DND-41 (cell line): Measurements from ENCODE around the gene PEPD.

Experiments used
- ATAC-seq: fragments of 200-7000 bp; cut with Tn5 transposase; 3 replicates; pipeline ENCODE4 v1.9.1; 2021; ENCODE audit warnings: low read depth; ENCODE audit not compliant: insufficient read depth
- DNase-seq: peaks from one replicate; pipeline ENCODE4 v3.0.0-alpha.2; 2020
- H2AFZ ChIP-seq: 2 replicates; pipeline ENCODE4 v1.6.0; 2012; ENCODE audit warnings: low read depth, low read length
- H3K27ac ChIP-seq: 2 replicates; pipeline ENCODE4 v1.5.1; 2012; ENCODE audit warnings: low read length, inconsistent platforms
- H3K27me3 ChIP-seq: fragments of 200-600 bp; sonication (generic); 2 replicates; pipeline ENCODE4 v1.6.0; 2012; ENCODE audit warnings: low read length, mild to moderate bottlenecking, inconsistent platforms; ENCODE audit not compliant: insufficient read depth, poor library complexity
- H3K36me3 ChIP-seq: 2 replicates; pipeline ENCODE4 v1.5.1; 2012; ENCODE audit warnings: low read length, inconsistent platforms; ENCODE audit not compliant: insufficient read depth
- H3K4me1 ChIP-seq: 2 replicates; pipeline ENCODE4 v1.5.1; 2012; ENCODE audit warnings: mild to moderate bottlenecking, low read length; ENCODE audit not compliant: insufficient read depth
- H3K4me2 ChIP-seq: 2 replicates; pipeline ENCODE4 v1.6.0; 2012; ENCODE audit warnings: mild to moderate bottlenecking, moderate library complexity, low read length, inconsistent platforms; ENCODE audit not compliant: insufficient read depth
- H3K4me3 ChIP-seq, 2 experiments: fragments of 200-600 bp in 1 of 2; shearing (Covaris generic) in 1 of 2; 2 replicates each; pipeline ENCODE4 v1.5.1; 2012 to 2016; ENCODE audit warnings: inconsistent platforms in 2 of 2, low read length in 2 of 2, mild to moderate bottlenecking in 2 of 2, low read depth in 1 of 2, moderate library complexity in 1 of 2
- H3K79me2 ChIP-seq: 2 replicates; pipeline ENCODE4 v1.6.0; 2012; ENCODE audit warnings: low read length, inconsistent platforms; ENCODE audit not compliant: insufficient read depth
- H3K9ac ChIP-seq: 2 replicates; pipeline ENCODE4 v1.6.0; 2012; ENCODE audit warnings: low read depth, mild to moderate bottlenecking, inconsistent platforms, low read length, moderate library complexity
- H3K9me3 ChIP-seq: 2 replicates; pipeline ENCODE4 v1.5.1; 2012; ENCODE audit warnings: low read length, moderate library complexity, mild to moderate bottlenecking, inconsistent platforms; ENCODE audit not compliant: insufficient read depth, severe bottlenecking
- H4K20me1 ChIP-seq: 2 replicates; pipeline ENCODE4 v1.6.0; 2012; ENCODE audit warnings: low read length; ENCODE audit not compliant: insufficient read depth
- EZH2 ChIP-seq: IDR thresholded peaks from 3 replicates; pipeline ENCODE4 v1.6.1; 2012; ENCODE audit warnings: borderline replicate concordance, low read depth, mild to moderate bottlenecking, moderate library complexity, low read length, inconsistent platforms; ENCODE audit not compliant: severe bottlenecking
- TF ChIP-seq, protein P1 (sequence below): IDR thresholded peaks from 2 replicates; pipeline ENCODE4 v1.5.1; 2012; ENCODE audit warnings: borderline replicate concordance, low read length, moderate library complexity, mild to moderate bottlenecking; ENCODE audit not compliant: poor library complexity, severe bottlenecking; ENCODE audit errors: extremely low read depth

The PEPD gene

DNA sequence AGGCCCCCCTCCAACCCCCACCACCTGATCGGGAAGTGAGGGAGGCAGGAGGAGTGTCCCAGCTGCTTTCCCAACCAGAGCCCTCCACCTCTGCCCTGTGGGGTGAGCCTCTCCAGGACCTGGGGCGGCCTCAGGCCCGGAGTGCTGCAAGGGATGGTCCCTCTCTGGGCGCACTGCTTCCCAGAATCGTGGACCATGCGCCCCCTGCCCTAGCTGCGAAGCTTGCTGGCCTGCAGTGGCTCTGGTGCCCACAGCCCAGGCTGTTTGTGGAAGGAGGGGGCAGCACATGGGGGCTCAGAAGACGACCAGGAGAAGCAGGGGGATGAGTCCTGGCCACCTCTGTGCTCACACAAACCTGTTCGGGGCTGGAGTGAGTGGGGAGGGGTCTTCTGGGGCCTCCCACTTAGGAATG, 114.4 kb downstream of the PEPD start:
- H3K4me1 ChIP-seq, result no peaks in the 10 kb centered on the region
- H3K27me3 ChIP-seq, result no peaks in the 10 kb centered on the region
- no peak overlapping the region for H2AFZ ChIP-seq
- peaks cover 6% of the 10 kb centered on the region for H4K20me1 ChIP-seq
- ATAC-seq, result no peak; the same call in 2 of the 3 replicates
- H3K79me2 ChIP-seq, result no peaks in the 10 kb centered on the region
- no peak overlapping the region for H3K9ac ChIP-seq
- no peak for DNase-seq
- no peak overlapping the region for H3K4me2 ChIP-seq
- no peak for TF ChIP-seq EZH2
- TF ChIP-seq, protein P1, sequence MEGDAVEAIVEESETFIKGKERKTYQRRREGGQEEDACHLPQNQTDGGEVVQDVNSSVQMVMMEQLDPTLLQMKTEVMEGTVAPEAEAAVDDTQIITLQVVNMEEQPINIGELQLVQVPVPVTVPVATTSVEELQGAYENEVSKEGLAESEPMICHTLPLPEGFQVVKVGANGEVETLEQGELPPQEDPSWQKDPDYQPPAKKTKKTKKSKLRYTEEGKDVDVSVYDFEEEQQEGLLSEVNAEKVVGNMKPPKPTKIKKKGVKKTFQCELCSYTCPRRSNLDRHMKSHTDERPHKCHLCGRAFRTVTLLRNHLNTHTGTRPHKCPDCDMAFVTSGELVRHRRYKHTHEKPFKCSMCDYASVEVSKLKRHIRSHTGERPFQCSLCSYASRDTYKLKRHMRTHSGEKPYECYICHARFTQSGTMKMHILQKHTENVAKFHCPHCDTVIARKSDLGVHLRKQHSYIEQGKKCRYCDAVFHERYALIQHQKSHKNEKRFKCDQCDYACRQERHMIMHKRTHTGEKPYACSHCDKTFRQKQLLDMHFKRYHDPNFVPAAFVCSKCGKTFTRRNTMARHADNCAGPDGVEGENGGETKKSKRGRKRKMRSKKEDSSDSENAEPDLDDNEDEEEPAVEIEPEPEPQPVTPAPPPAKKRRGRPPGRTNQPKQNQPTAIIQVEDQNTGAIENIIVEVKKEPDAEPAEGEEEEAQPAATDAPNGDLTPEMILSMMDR, result no peak
- no peaks in the 10 kb centered on the region for H3K9me3 ChIP-seq
- H3K36me3 ChIP-seq, result no peaks in the 10 kb centered on the region
- no peak overlapping the region for H3K4me3 ChIP-seq
- H3K27ac ChIP-seq, result no peak overlapping the region

DNA sequence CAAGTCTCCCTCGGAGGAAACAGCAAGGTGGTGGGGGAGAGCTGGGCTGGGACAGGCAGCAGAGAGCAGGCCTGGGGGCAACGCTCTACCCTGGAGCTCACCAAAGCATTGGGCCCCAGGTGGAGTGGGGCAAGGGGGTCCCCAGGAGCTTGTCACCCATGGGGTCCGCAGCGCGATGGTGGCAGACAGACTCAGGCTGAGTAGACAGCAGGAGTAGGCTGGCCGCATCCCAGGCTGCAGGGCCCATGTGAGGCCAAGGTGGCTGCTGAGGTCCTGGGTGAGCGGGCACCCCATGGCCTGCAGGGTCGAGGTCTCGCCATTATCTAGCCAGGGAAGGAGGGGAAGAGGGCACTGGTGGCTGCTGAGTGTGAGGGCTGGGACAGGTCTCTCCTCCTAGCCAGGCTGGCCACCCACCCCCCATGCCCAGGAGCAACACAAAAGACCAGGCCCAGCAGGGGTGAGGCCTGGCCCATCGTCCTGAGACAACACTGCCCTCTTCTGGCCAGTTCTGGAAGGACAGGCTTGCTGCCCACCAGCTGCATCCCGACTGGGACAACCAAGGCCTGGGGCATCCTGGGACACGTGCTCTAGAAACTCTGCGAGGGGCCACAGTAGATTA, 115.0 kb downstream of the PEPD start:
- H3K4me2 ChIP-seq, result no peak overlapping the region
- H3K9ac ChIP-seq, result no peak overlapping the region
- H3K27me3 ChIP-seq, result no peaks in the 10 kb centered on the region
- DNase-seq (peak; percentile 75), ATAC-seq (peak; percentile 87)
- peaks cover 9% of the 10 kb centered on the region for H4K20me1 ChIP-seq
- H3K4me1 ChIP-seq, result no peaks in the 10 kb centered on the region
- H3K9me3 ChIP-seq, result no peaks in the 10 kb centered on the region
- H2AFZ ChIP-seq, result no peak overlapping the region
- no peak overlapping the region for H3K4me3 ChIP-seq
- TF ChIP-seq EZH2, result no peak
- TF ChIP-seq, protein P1, result peak; percentile 95
- no peaks in the 10 kb centered on the region for H3K79me2 ChIP-seq
- no peaks in the 10 kb centered on the region for H3K36me3 ChIP-seq
- no peak overlapping the region for H3K27ac ChIP-seq

DNA sequence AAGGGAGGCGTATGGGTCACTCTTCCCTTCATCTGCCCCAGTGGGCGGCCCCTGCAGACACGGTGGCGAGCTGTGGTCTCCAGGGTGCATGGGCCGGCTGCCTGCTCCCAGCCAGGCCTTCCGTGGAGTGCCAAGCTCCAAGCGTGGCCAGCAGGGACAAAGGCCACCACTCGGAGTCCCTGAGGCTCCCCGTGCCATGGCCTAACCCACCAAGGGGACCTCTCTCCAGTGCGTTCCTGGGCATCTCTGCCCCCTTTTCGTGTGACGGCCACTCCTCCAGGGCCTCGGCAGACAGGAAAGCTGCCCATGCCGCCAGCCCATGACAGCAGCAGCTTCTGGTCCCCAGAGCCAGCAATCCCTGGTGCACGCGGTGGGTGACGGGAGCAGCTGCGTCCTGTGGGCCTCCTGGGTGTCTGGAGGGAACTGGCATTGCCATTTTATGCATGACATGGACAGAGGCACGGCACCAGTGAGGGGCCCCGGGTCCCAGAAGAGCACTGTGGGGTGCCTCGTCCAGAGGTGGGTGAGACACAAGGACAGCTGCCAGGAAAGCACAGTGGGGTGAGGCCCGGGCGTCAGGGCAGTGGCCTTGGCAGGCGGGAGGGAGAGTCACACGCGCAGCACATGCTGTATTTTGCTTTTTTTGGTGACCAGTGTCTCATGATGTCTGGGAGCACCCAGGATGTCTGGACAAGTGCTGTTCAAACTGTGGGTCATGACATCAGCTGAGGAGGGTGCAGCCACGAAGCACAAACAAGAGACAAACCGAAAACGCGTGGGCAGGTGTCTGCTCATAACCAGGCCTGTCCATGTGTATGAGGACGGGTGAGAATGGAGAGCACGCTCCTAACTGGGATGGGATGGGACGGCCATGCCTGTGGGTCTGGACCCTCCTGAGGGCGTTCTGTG, 115.8 kb downstream of the PEPD start:
- H3K36me3 ChIP-seq, result no peaks in the 10 kb centered on the region
- H3K4me2 ChIP-seq, result no peak overlapping the region
- TF ChIP-seq, protein P1, result no peak
- TF ChIP-seq EZH2, result no peak
- no peaks in the 10 kb centered on the region for H3K4me1 ChIP-seq
- no peaks in the 10 kb centered on the region for H3K79me2 ChIP-seq
- ATAC-seq (no peak), DNase-seq (no peak)
- no peak overlapping the region for H3K4me3 ChIP-seq
- no peak overlapping the region for H2AFZ ChIP-seq
- no peaks in the 10 kb centered on the region for H3K27me3 ChIP-seq
- H3K9me3 ChIP-seq, result no peaks in the 10 kb centered on the region
- H3K9ac ChIP-seq, result no peak overlapping the region
- peaks cover 9% of the 10 kb centered on the region for H4K20me1 ChIP-seq
- no peak overlapping the region for H3K27ac ChIP-seq
